Activated naive CD4-positive, alpha-beta T cell treated with anti-CD3 and anti-CD28 coated beads for 36 hours (primary cell): ENCODE measurements around the gene NPHS1. TPM values are rescaled to one million over a fixed set of nuclear protein-coding genes. Genes with fewer than 3 reads are reported as not detected.

ENCODE experiments used
- CTCF ChIA-PET: fragments of 350-600 bp; sonication (Branson Sonifier 250); formaldehyde crosslinking; loops from one replicate; lab custom pipeline; 2021; ENCODE audit warnings: antibody characterized with exemption; lab: Charles Lee
- DNase-seq: peaks from one replicate; pipeline ENCODE4 v3.0.0-alpha.2; 2020
- H3K27ac Mint-ChIP-seq: one replicate; pipeline ENCODE4 v1.8.0; 2021; ENCODE audit warnings: mild to moderate bottlenecking, mixed read lengths
- H3K27me3 Mint-ChIP-seq: one replicate; pipeline ENCODE4 v1.8.0; 2021; ENCODE audit warnings: low read depth, mixed read lengths
- H3K36me3 Mint-ChIP-seq: one replicate; pipeline ENCODE4 v1.8.0; 2021; ENCODE audit warnings: low read depth, mixed read lengths
- H3K4me1 Mint-ChIP-seq: one replicate; pipeline ENCODE4 v1.8.0; 2021; ENCODE audit warnings: low read depth, mixed read lengths
- H3K4me3 Mint-ChIP-seq: one replicate; pipeline ENCODE4 v1.8.0; 2021; ENCODE audit warnings: mild to moderate bottlenecking, moderate library complexity, mixed read lengths
- H3K9me3 Mint-ChIP-seq: one replicate; pipeline ENCODE4 v1.8.0; 2021; ENCODE audit warnings: mixed read lengths
- intact Hi-C: fragments of 100-400 bp; cut with micrococcal nuclease; formaldehyde crosslinking; loops from one replicate; pipeline ENCODE4 v1.15.1; 2023
- total RNA-seq, 2 experiments: library from RNA; stranded (reverse); gene quantifications; one replicate each; pipeline ENCODE4 v1.2.3, GENCODE V29; 2021

Gene NPHS1
- total RNA-seq, 2 experiments from 2014 or later: 0.05 TPM; not detected in 1

DNA sequence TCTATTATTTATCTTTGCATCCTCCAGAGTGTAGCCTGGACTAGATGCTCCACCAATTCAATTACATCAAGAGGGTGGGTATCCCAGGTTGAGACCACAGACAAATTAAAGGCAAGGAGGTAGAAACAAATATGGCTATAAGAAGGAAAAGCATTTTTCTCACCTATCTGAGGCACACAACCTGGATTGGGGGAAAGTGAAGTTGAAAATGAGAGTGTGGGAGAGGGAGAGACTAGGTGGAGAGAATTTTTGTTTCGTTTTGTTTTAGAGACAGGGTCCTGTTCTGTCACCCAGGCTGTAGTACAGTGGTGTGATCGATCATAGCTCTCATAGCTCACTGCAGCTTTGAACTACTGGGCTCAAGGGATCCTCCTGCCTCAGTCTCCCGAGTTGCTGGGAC is 33.9 kb downstream of the NPHS1 start:
- no peaks in the 10 kb centered on the region for H3K9me3 Mint-ChIP-seq
- peaks cover 17% of the 10 kb centered on the region for H3K27me3 Mint-ChIP-seq
- intact Hi-C loops: no loop called here
- no peak overlapping the region for H3K27ac Mint-ChIP-seq
- no peak for DNase-seq
- H3K4me3 Mint-ChIP-seq: no peak overlapping the region
- no peaks in the 10 kb centered on the region for H3K36me3 Mint-ChIP-seq
- peaks cover 3% of the 10 kb centered on the region for H3K4me1 Mint-ChIP-seq
- CTCF ChIA-PET: interaction anchor here (1.9 to 2.1 kb wide), 2 partner anchors 21 to 125 kb away, joined by 6 to 44 read pairs; no protein-coding TSS in a partner anchor

- no peak overlapping the region for H3K27ac Mint-ChIP-seq
- intact Hi-C loops: no loop called here
- no peaks in the 10 kb centered on the region for H3K36me3 Mint-ChIP-seq
- CTCF ChIA-PET: interaction anchor here (1.5 kb wide), 1 partner anchor 122 kb away, joined by 3 read pairs; no protein-coding TSS in a partner anchor
- H3K4me3 Mint-ChIP-seq: no peak overlapping the region
- no peak for DNase-seq
- peaks cover 11% of the 10 kb centered on the region for H3K27me3 Mint-ChIP-seq
- H3K4me1 Mint-ChIP-seq: peaks cover 3% of the 10 kb centered on the region
- no peaks in the 10 kb centered on the region for H3K9me3 Mint-ChIP-seq
Observed at GRCh38 chr19:35816846-35817245, 35.5 kb downstream of the NPHS1 start.

DNA sequence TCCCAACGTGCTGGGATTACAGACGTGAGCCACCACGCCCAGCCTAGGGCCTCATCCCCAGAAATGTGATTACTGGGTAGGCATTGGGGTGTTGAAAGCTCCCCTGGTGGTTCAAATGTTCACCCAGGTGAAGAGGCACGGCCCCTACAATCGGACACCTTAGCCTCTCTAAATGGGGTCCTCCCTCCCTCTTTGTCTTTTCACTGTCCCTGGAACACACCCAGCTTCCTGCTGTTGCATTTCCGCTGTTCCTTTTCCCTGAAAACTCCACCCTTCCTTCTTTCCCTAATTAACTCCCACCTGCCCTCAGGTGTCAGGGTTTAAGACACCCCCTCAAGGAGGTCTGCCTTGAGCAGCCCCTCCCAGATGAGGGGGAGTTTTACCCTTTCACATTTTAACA is 36.0 kb downstream of the NPHS1 start:
- Mint-ChIP-seq H3K4me3 (no peak overlapping the region), H3K27me3 (peaks cover 11% of the 10 kb centered on the region), H3K36me3 (no peaks in the 10 kb centered on the region), H3K9me3 (no peaks in the 10 kb centered on the region), H3K4me1 (peaks cover 3% of the 10 kb centered on the region), H3K27ac (no peak overlapping the region)
- DNase-seq: no peak
- CTCF ChIA-PET: interaction anchor here (0.8 to 1.5 kb wide), 4 partner anchors 14 to 122 kb away, joined by 3 to 5 read pairs (median 4); no protein-coding TSS in a partner anchor
- intact Hi-C loops: no loop called here

- DNase-seq: no peak
- Mint-ChIP-seq H3K4me3 (no peak overlapping the region), H3K27me3 (peaks cover 5% of the 10 kb centered on the region), H3K9me3 (no peaks in the 10 kb centered on the region), H3K4me1 (no peaks in the 10 kb centered on the region), H3K27ac (no peak overlapping the region), H3K36me3 (no peaks in the 10 kb centered on the region)
- intact Hi-C loops: no loop called here
- CTCF ChIA-PET: interaction anchor here (1.7 kb wide), 1 partner anchor 119 kb away, joined by 4 read pairs; no protein-coding TSS in a partner anchor
Observed at GRCh38 chr19:35813043-35813890, 39.0 kb downstream of the NPHS1 start.

DNA sequence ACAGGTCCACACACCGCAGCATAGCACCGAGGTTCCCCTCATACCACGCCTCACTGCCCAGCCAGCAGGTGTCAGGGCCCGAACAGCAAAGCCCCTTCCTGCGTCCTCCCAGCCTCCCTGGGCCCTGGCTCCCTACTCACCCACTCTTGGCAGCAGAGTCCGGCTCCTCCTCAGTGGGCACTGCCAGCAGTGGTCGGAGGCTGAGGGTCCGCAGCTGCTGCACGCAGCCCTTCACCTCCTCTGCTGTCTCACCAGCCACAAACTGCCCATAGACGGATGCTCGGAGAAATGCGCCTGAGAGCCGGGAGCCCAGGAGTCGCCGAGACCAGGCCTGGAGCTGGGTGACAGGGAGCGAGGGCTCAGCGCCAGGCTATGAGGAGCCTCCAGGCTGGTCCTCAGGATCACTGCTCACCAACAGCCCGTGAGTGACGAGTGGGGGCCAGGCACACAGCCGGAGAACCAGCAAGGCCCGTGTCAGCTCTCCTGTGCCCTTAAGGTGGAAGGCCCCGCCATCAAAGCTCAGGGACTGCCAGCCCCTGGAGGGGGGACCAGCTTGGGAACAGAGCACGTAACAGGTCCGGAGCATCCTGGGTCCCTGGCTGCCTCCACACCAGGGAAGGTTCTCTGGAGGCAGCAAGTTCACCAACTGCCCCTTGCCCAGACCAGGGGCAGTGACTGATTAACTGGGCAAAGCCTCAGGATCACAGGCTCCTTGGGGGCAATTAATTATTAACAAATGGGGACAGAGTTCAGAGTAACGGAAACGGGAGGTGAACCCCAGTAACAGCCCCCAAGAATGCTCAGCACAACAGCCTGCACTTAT is 39.9 kb downstream of the NPHS1 start, which contains the start of gene PRODH2:
TSS of gene PRODH2 (minus strand) at position 626 of the 823 bp plus-strand sequence. CDS start at position 586, 40 bp downstream.
- Mint-ChIP-seq H3K27ac (no peak within 1 kb of the TSS), H3K27me3 (peaks cover 4% of the 10 kb centered on the region), H3K4me3 (no peak within 1 kb of the TSS), H3K9me3 (no peaks in the 10 kb centered on the region), H3K4me1 (no peaks in the 10 kb centered on the region), H3K36me3 (no peaks in the 10 kb centered on the region)
- no peak for DNase-seq
- intact Hi-C loops: no loop called here
- CTCF ChIA-PET: interaction anchor here (1.7 kb wide), 1 partner anchor 118 kb away, joined by 4 read pairs; no protein-coding TSS in a partner anchor

- H3K9me3 Mint-ChIP-seq: no peaks in the 10 kb centered on the region
- H3K4me1 Mint-ChIP-seq: no peaks in the 10 kb centered on the region
- CTCF ChIA-PET: interaction anchor here (0.6 kb wide), 1 partner anchor 219 kb away, joined by 3 read pairs; no protein-coding TSS in a partner anchor
- no peak overlapping the region for H3K4me3 Mint-ChIP-seq
- no peak overlapping the region for H3K27ac Mint-ChIP-seq
- H3K36me3 Mint-ChIP-seq: no peaks in the 10 kb centered on the region
- intact Hi-C loops: no loop called here
- peaks cover 2% of the 10 kb centered on the region for H3K27me3 Mint-ChIP-seq
- DNase-seq: no peak
Observed at GRCh38 chr19:35811317-35812219, 40.7 kb downstream of the NPHS1 start.

DNA sequence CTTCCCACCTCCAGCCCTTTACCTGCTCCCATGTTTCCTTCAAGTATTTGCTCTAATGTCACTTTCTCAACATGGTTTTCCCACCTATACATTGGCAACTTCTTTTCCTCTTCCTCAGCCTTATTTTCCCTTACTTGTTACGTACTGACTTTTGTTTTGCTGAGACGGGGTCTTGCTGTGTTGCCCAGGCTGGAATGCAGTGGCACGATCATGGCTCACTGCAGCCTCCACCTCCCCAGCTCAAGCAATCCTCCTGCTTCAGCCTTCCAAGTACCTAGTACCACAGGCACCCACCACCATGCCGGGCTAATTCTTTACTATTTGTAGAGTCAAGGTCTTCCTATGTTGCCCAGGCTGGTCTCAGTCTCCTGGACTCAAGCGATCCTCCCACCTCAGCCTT is 44.7 kb downstream of the NPHS1 start:
- Mint-ChIP-seq H3K27ac (no peak overlapping the region), H3K36me3 (no peaks in the 10 kb centered on the region), H3K27me3 (peaks cover 2% of the 10 kb centered on the region), H3K4me1 (no peaks in the 10 kb centered on the region), H3K9me3 (no peaks in the 10 kb centered on the region), H3K4me3 (no peak overlapping the region)
- intact Hi-C loops: no loop called here
- CTCF ChIA-PET: no interaction called here
- no peak for DNase-seq

DNA sequence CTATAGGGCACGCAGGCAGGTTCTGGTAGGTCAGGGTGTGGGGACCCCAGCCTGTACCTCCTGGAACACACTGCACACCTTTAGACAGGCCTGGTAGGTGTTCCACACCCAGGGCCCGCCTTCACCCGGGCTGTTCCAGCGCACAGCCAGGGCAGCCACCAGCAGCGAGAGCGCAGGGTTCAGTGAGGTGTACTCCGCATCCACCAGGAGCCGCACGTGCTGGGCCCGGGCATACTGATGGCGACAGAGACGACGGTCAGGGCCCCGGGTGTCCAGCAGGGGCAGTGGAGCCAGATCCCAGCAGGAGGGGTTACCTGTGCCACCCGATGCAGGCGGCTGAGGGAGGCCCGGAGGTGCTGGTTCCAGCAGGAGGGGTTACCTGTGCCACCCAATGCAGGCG is 45.7 kb downstream of the NPHS1 start:
- Mint-ChIP-seq H3K36me3 (no peaks in the 10 kb centered on the region), H3K27me3 (peaks cover 2% of the 10 kb centered on the region), H3K4me1 (no peaks in the 10 kb centered on the region), H3K9me3 (no peaks in the 10 kb centered on the region), H3K27ac (no peak overlapping the region), H3K4me3 (no peak overlapping the region)
- CTCF ChIA-PET: no interaction called here
- intact Hi-C loops: no loop called here
- no peak for DNase-seq

- H3K27me3 Mint-ChIP-seq: peaks cover 2% of the 10 kb centered on the region
- no peak overlapping the region for H3K27ac Mint-ChIP-seq
Observed at GRCh38 chr19:35805526-35806102, 46.7 kb downstream of the NPHS1 start.

GRCh38 chr19:35801828-35802227 is 50.5 kb downstream of the NPHS1 start:
- intact Hi-C loops: no loop called here
- H3K4me3 Mint-ChIP-seq: no peak overlapping the region
- no peak for DNase-seq
- H3K27ac Mint-ChIP-seq: no peak overlapping the region
- H3K9me3 Mint-ChIP-seq: no peaks in the 10 kb centered on the region
- peaks cover 16% of the 10 kb centered on the region for H3K27me3 Mint-ChIP-seq
- CTCF ChIA-PET: interaction anchor here (0.6 kb wide), 1 partner anchor 160 kb away, joined by 3 read pairs; no protein-coding TSS in a partner anchor
- no peaks in the 10 kb centered on the region for H3K36me3 Mint-ChIP-seq
- peaks cover 5% of the 10 kb centered on the region for H3K4me1 Mint-ChIP-seq

More at GRCh38 chr19:35805526-35806102, 46.7 kb downstream of the NPHS1 start:
- Mint-ChIP-seq H3K4me1 (no peaks in the 10 kb centered on the region), H3K9me3 (no peaks in the 10 kb centered on the region), H3K36me3 (no peaks in the 10 kb centered on the region), H3K4me3 (no peak overlapping the region)
- DNase-seq: no peak
- intact Hi-C loops: no loop called here
- CTCF ChIA-PET: no interaction called here

- intact Hi-C loops: no loop called here
- no peaks in the 10 kb centered on the region for H3K9me3 Mint-ChIP-seq
- peaks cover 6% of the 10 kb centered on the region for H3K4me1 Mint-ChIP-seq
- CTCF ChIA-PET: interaction anchor here (1.0 to 1.6 kb wide), 2 partner anchors 22 to 103 kb away, joined by 3 to 6 read pairs; no protein-coding TSS in a partner anchor
- no peaks in the 10 kb centered on the region for H3K36me3 Mint-ChIP-seq
- no peak overlapping the region for H3K27ac Mint-ChIP-seq
- no peak for DNase-seq
- H3K27me3 Mint-ChIP-seq: peaks cover 28% of the 10 kb centered on the region
- H3K4me3 Mint-ChIP-seq: no peak overlapping the region
Observed at GRCh38 chr19:35797663-35798062, 54.6 kb downstream of the NPHS1 start.
